GM19468 (cell line): Measurements from ENCODE around the gene TCAIM.
A peak's percentile ranks its signal among the peaks of the same experiment; 100 is the strongest.

Experiments
- ATAC-seq: cut with Tn5 transposase; IDR thresholded peaks from one replicate; pipeline ENCODE4 v1.9.1; 2021; ENCODE audit warnings: mild to moderate bottlenecking, moderate library complexity, moderate number of reproducible peaks; ENCODE audit not compliant: unreplicated experiment; ENCODE audit errors: extremely low read depth

Gene TCAIM

GRCh38 chr3:44439499-44440295 lies 101.1 kb downstream of the TCAIM start:
- peak; percentile 89 for ATAC-seq

- ATAC-seq, result no peak
Observed at GRCh38 chr3:44442596-44443309, 104.2 kb downstream of the TCAIM start.

GRCh38 chr3:44444437-44444836 lies 105.9 kb downstream of the TCAIM start:
- no peak for ATAC-seq

GRCh38 chr3:44444896-44445691 lies 106.5 kb downstream of the TCAIM start:
- no peak for ATAC-seq

GRCh38 chr3:44445786-44446185 lies 107.2 kb downstream of the TCAIM start:
- ATAC-seq, result no peak

GRCh38 chr3:44446929-44447328 lies 108.4 kb downstream of the TCAIM start:
- ATAC-seq, result no peak

GRCh38 chr3:44451441-44451840 lies 112.9 kb downstream of the TCAIM start:
- no peak for ATAC-seq

GRCh38 chr3:44454258-44454657 lies 115.7 kb downstream of the TCAIM start:
- ATAC-seq, result no peak

GRCh38 chr3:44455318-44455717 lies 116.8 kb downstream of the TCAIM start:
- no peak for ATAC-seq
